Stomach (tissue), 4 donors: Measurements from ENCODE around the gene PPP4R2.

Source experiments
- CTCF ChIP-seq, 7 experiments: fragments of 450-650 bp in 4 of 7; fragments of 200-600 bp in 3 of 7; sonication (generic) in 3 of 7; IDR thresholded peaks; one replicate each; pipeline ENCODE4 v1.5.1; 2016 to 2019; ENCODE audit warnings: antibody characterized with exemption in 7 of 7, control low read depth in 2 of 7, mild to moderate bottlenecking in 1 of 7
- EP300 ChIP-seq: sonication (generic); formaldehyde crosslinking; IDR thresholded peaks from one replicate; pipeline ENCODE4 v1.6.1; 2017; ENCODE audit warnings: antibody characterized with exemption
- POLR2A ChIP-seq, 4 donors: fragments of 450-650 bp; IDR thresholded peaks; one replicate each; pipeline ENCODE4 v1.6.1; 2016; ENCODE audit warnings: antibody characterized with exemption in 4 of 4, control low read depth in 2 of 4, mild to moderate bottlenecking in 1 of 4, moderate library complexity in 1 of 4
- POLR2AphosphoS5 ChIP-seq, 3 donors: sonication (generic); formaldehyde crosslinking; IDR thresholded peaks; one replicate each; pipeline ENCODE4 v1.6.1; 2016; ENCODE audit warnings: antibody characterized with exemption in 3 of 3

- no peak for TF ChIP-seq POLR2A (IDR thresholded peaks at IDR 0.05)
- TF ChIP-seq CTCF (IDR thresholded peaks at IDR 0.05): no peak
- no peak for TF ChIP-seq POLR2AphosphoS5 (IDR thresholded peaks at IDR 0.05)
- TF ChIP-seq EP300: no peak
These were observed 46.8 kb downstream of the PPP4R2 start for GRCh38 chr3:73043414-73043813.
